ENCODE measurements around the gene CD22. TPM values are rescaled to one million over a fixed set of nuclear protein-coding genes. Genes with fewer than 3 reads are reported as not detected.

CD22 gene
- total and polyA plus RNA-seq, 2 of the 13 experiments (the other 11 are each of a cell fraction or from before 2014, with no cell fraction given) = 0.71 to 1.7 TPM

- TF ChIP-seq NR2F2 (IDR thresholded peaks at IDR 0.05; ENCODE audit: borderline replicate concordance, low read depth) = peak; percentile 44; the same call in 1 of the 2 replicates
- no peak for TF ChIP-seq ATAD3A (CRISPR knock-in tag; IDR thresholded peaks at IDR 0.05)
- TF ChIP-seq, protein P1, sequence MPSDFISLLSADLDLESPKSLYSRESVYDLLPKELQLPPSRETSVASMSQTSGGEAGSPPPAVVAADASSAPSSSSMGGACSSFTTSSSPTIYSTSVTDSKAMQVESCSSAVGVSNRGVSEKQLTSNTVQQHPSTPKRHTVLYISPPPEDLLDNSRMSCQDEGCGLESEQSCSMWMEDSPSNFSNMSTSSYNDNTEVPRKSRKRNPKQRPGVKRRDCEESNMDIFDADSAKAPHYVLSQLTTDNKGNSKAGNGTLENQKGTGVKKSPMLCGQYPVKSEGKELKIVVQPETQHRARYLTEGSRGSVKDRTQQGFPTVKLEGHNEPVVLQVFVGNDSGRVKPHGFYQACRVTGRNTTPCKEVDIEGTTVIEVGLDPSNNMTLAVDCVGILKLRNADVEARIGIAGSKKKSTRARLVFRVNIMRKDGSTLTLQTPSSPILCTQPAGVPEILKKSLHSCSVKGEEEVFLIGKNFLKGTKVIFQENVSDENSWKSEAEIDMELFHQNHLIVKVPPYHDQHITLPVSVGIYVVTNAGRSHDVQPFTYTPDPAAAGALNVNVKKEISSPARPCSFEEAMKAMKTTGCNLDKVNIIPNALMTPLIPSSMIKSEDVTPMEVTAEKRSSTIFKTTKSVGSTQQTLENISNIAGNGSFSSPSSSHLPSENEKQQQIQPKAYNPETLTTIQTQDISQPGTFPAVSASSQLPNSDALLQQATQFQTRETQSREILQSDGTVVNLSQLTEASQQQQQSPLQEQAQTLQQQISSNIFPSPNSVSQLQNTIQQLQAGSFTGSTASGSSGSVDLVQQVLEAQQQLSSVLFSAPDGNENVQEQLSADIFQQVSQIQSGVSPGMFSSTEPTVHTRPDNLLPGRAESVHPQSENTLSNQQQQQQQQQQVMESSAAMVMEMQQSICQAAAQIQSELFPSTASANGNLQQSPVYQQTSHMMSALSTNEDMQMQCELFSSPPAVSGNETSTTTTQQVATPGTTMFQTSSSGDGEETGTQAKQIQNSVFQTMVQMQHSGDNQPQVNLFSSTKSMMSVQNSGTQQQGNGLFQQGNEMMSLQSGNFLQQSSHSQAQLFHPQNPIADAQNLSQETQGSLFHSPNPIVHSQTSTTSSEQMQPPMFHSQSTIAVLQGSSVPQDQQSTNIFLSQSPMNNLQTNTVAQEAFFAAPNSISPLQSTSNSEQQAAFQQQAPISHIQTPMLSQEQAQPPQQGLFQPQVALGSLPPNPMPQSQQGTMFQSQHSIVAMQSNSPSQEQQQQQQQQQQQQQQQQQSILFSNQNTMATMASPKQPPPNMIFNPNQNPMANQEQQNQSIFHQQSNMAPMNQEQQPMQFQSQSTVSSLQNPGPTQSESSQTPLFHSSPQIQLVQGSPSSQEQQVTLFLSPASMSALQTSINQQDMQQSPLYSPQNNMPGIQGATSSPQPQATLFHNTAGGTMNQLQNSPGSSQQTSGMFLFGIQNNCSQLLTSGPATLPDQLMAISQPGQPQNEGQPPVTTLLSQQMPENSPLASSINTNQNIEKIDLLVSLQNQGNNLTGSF (CRISPR knock-in tag; IDR thresholded peaks at IDR 0.05) = no peak
- TF ChIP-seq YEATS2 (CRISPR knock-in tag; IDR thresholded peaks at IDR 0.05; ENCODE audit: borderline replicate concordance) = no peak
- no peak for TF ChIP-seq ATF6 (CRISPR knock-in tag; conservative IDR thresholded peaks at IDR 0.05)
- TF ChIP-seq FOXA3 (CRISPR knock-in tag; IDR thresholded peaks at IDR 0.05) = peak; percentile 29; the same call in 1 of the 2 replicates
- no peak for TF ChIP-seq ZBTB7A (CRISPR knock-in tag; IDR thresholded peaks at IDR 0.05)
- TF ChIP-seq, protein P2, sequence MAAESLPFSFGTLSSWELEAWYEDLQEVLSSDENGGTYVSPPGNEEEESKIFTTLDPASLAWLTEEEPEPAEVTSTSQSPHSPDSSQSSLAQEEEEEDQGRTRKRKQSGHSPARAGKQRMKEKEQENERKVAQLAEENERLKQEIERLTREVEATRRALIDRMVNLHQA (CRISPR knock-in tag; IDR thresholded peaks at IDR 0.05) = no peak
- no peak for TF ChIP-seq NPAS2 (CRISPR knock-in tag; IDR thresholded peaks at IDR 0.05; ENCODE audit: borderline replicate concordance)
- TF ChIP-seq ZNF276 (CRISPR knock-in tag; IDR thresholded peaks at IDR 0.05; ENCODE audit: low read depth) = no peak
- TF ChIP-seq NR1H2 (CRISPR knock-in tag; IDR thresholded peaks at IDR 0.05; ENCODE audit: borderline replicate concordance, low read depth) = no peak
- TF ChIP-seq HCFC1 (IDR thresholded peaks at IDR 0.05; ENCODE audit: low read depth, low read length) = no peak
- TF ChIP-seq NR2C2 (CRISPR knock-in tag; IDR thresholded peaks at IDR 0.05; ENCODE audit: borderline replicate concordance) = no peak; the same call in 1 of the 2 replicates
- no peak for TF ChIP-seq THAP7 (CRISPR knock-in tag; IDR thresholded peaks at IDR 0.05)
- TF ChIP-seq, protein P3, sequence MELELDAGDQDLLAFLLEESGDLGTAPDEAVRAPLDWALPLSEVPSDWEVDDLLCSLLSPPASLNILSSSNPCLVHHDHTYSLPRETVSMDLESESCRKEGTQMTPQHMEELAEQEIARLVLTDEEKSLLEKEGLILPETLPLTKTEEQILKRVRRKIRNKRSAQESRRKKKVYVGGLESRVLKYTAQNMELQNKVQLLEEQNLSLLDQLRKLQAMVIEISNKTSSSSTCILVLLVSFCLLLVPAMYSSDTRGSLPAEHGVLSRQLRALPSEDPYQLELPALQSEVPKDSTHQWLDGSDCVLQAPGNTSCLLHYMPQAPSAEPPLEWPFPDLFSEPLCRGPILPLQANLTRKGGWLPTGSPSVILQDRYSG (CRISPR knock-in tag; IDR thresholded peaks at IDR 0.05) = no peak
- TF ChIP-seq REPIN1 (CRISPR knock-in tag; IDR thresholded peaks at IDR 0.05; ENCODE audit: borderline replicate concordance, low read depth) = peak; percentile 73; the same call in 1 of the 2 replicates
- TF ChIP-seq NFE2L1 (CRISPR knock-in tag; IDR thresholded peaks at IDR 0.05; ENCODE audit: borderline replicate concordance) = no peak
Measured at GRCh38 chr19:35352448-35353304, 23.7 kb downstream of the CD22 start (continued).

All from HepG2 (cell line).